MM.1S (cell line): ENCODE results near the gene SMIM34.
"Not testable (repeated sequence)": the region's sequence is repeated elsewhere in the genome, so short reads cannot be mapped to it uniquely, and the experiment has no call there.

Experiments
- DNase-seq: peaks from one replicate; pipeline ENCODE4 v3.0.0-alpha.2; 2015
- H2AFZ ChIP-seq: fragments of 300-600 bp; sonication (generic); 2 replicates; pipeline ENCODE4 v1.6.0; 2016; ENCODE audit warnings: antibody characterized with exemption, low read length
- H3F3A ChIP-seq: fragments of 300-600 bp; sonication (generic); 2 replicates; pipeline ENCODE4 v1.6.1; 2016; ENCODE audit warnings: mild to moderate bottlenecking, antibody characterized with exemption, low read length, moderate library complexity, mixed read lengths; ENCODE audit not compliant: insufficient read depth
- H3K27ac ChIP-seq: fragments of 300-600 bp; sonication (generic); 2 replicates; pipeline ENCODE4 v1.5.1; 2016; ENCODE audit warnings: mild to moderate bottlenecking, low read length
- H3K27me3 ChIP-seq: fragments of 300-600 bp; sonication (generic); replicated peaks from 2 replicates; pipeline ENCODE4 v1.6.0; 2016; ENCODE audit warnings: low read length; ENCODE audit not compliant: insufficient read depth
- H3K36me3 ChIP-seq: fragments of 300-600 bp; sonication (generic); replicated peaks from 2 replicates; pipeline ENCODE4 v1.6.1; 2016; ENCODE audit warnings: mild to moderate bottlenecking, low read length, mixed read lengths; ENCODE audit not compliant: insufficient read depth
- H3K4me1 ChIP-seq: fragments of 300-600 bp; sonication (generic); 2 replicates; pipeline ENCODE4 v1.6.1; 2016; ENCODE audit warnings: low read length, mixed read lengths
- H3K4me2 ChIP-seq: fragments of 300-600 bp; sonication (generic); 2 replicates; pipeline ENCODE4 v1.6.0; 2016; ENCODE audit warnings: low read depth, low read length
- H3K4me3 ChIP-seq: fragments of 300-600 bp; sonication (generic); 2 replicates; pipeline ENCODE4 v1.5.1; 2016; ENCODE audit warnings: low read length, mixed read lengths
- H3K79me2 ChIP-seq: fragments of 300-600 bp; sonication (generic); 2 replicates; pipeline ENCODE4 v1.6.1; 2016; ENCODE audit warnings: mixed run types, low read length, mixed read lengths
- H3K9ac ChIP-seq: fragments of 300-600 bp; sonication (generic); 2 replicates; pipeline ENCODE4 v1.6.1; 2016; ENCODE audit warnings: low read length, mixed read lengths
- H3K9me2 ChIP-seq: fragments of 300-600 bp; sonication (generic); replicated peaks from 2 replicates; pipeline ENCODE4 v1.6.1; 2016; ENCODE audit warnings: mild to moderate bottlenecking, low read length, mixed read lengths; ENCODE audit not compliant: insufficient read depth
- H3K9me3 ChIP-seq: fragments of 300-600 bp; sonication (generic); replicated peaks from 2 replicates; pipeline ENCODE4 v1.6.1; 2016; ENCODE audit warnings: mild to moderate bottlenecking, low read length, mixed read lengths; ENCODE audit not compliant: insufficient read depth
- H4K20me1 ChIP-seq: fragments of 300-600 bp; sonication (generic); 2 replicates; pipeline ENCODE4 v1.6.1; 2016; ENCODE audit warnings: mild to moderate bottlenecking, low read length, moderate library complexity, mixed read lengths; ENCODE audit not compliant: insufficient read depth

Gene SMIM34

GRCh38 chr21:34423805-34424204, at the start of gene SMIM34:
Gene SMIM34 (minus strand): TSS chr21:34423951. CDS start chr21:34423839, 112 bp downstream.
- H3K27me3 ChIP-seq, H3K4me2 ChIP-seq, H3K36me3 ChIP-seq, DNase-seq, H3K9me2 ChIP-seq, H3K9ac ChIP-seq, H3K4me3 ChIP-seq, H3K27ac ChIP-seq, H3K4me1 ChIP-seq, H3K9me3 ChIP-seq, H3K79me2 ChIP-seq, H2AFZ ChIP-seq, H3F3A ChIP-seq, H4K20me1 ChIP-seq: not testable (repeated sequence)

DNA sequence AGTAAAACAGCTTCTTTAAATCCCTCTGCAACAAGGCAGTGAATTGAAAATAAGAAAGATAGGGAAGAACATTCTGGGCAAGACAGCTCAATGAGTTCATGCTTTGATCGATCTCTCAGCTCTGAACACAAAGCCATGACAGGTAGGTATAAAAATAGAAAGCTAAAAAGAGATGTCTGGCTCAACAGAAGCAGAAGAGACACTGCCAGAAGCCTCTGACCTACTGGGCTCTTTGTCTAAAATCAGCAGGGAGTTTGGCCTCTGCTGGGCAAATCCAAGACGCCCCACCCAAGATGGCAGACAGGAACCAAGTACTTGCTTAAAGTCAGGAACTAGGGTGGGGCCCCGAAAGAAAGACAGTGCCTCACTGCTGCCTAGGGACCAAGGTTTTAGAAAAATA, 43.6 kb upstream of the SMIM34 start:
- H3K9ac ChIP-seq, H4K20me1 ChIP-seq, H3K4me3 ChIP-seq, H3K9me3 ChIP-seq, H3F3A ChIP-seq, H3K79me2 ChIP-seq, H3K27ac ChIP-seq, H3K9me2 ChIP-seq, H3K36me3 ChIP-seq, H3K27me3 ChIP-seq, H2AFZ ChIP-seq, H3K4me1 ChIP-seq, H3K4me2 ChIP-seq, DNase-seq: not testable (repeated sequence)

- not testable (repeated sequence) for DNase-seq, H3K36me3 ChIP-seq, H3K79me2 ChIP-seq, H3K27ac ChIP-seq, H3F3A ChIP-seq, H2AFZ ChIP-seq, H3K4me2 ChIP-seq, H3K9me2 ChIP-seq, H3K4me1 ChIP-seq, H3K9me3 ChIP-seq, H3K27me3 ChIP-seq, H4K20me1 ChIP-seq, H3K9ac ChIP-seq, H3K4me3 ChIP-seq
Observed at GRCh38 chr21:34459426-34459825, 35.7 kb upstream of the SMIM34 start.

- H3K27me3 ChIP-seq, H3K4me3 ChIP-seq, H3K4me1 ChIP-seq, H3K9me3 ChIP-seq, H3K36me3 ChIP-seq, H3K79me2 ChIP-seq, H3K27ac ChIP-seq, H3K9ac ChIP-seq, H3K4me2 ChIP-seq, DNase-seq, H3F3A ChIP-seq, H2AFZ ChIP-seq, H3K9me2 ChIP-seq, H4K20me1 ChIP-seq: not testable (repeated sequence)
Observed at GRCh38 chr21:34458266-34458665, 34.5 kb upstream of the SMIM34 start.

- not testable (repeated sequence) for H3K4me2 ChIP-seq, H4K20me1 ChIP-seq, H3F3A ChIP-seq, H3K9ac ChIP-seq, H3K9me2 ChIP-seq, H3K79me2 ChIP-seq, H3K4me3 ChIP-seq, H3K27ac ChIP-seq, H3K36me3 ChIP-seq, H3K27me3 ChIP-seq, H3K9me3 ChIP-seq, H3K4me1 ChIP-seq, DNase-seq, H2AFZ ChIP-seq
Observed at GRCh38 chr21:34456180-34456579, 32.4 kb upstream of the SMIM34 start.

- not testable (repeated sequence) for H3K36me3 ChIP-seq, H4K20me1 ChIP-seq, DNase-seq, H3F3A ChIP-seq, H3K9me3 ChIP-seq, H3K4me1 ChIP-seq, H3K79me2 ChIP-seq, H3K27me3 ChIP-seq, H3K9ac ChIP-seq, H3K9me2 ChIP-seq, H3K4me2 ChIP-seq, H3K4me3 ChIP-seq, H3K27ac ChIP-seq, H2AFZ ChIP-seq
Observed at GRCh38 chr21:34455628-34456027, 31.9 kb upstream of the SMIM34 start.

GRCh38 chr21:34447018-34447417, 23.3 kb upstream of the SMIM34 start:
- H3F3A ChIP-seq, H3K9ac ChIP-seq: not testable (repeated sequence)

DNA sequence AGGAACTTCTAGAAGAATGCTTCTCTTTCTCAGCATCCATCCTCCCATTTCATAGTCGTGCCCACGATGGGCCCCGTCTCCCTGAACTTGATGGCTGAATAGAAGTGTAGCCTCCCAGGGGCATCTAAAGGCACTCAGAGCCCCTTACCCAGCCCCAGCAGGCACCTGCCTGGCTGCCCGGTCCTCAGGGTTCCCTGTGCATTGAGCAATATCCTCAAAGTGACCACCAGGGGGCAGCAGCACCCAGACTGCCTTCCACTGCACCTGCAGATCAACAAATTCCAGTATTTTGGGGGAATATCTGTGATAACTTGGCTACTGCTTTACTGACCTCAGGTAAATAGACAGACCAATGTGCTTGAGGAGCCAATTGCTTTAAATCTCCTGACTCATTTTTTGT, 19.7 kb upstream of the SMIM34 start:
- H3K79me2 ChIP-seq, H4K20me1 ChIP-seq, H3K9ac ChIP-seq, H3K36me3 ChIP-seq, H3K9me2 ChIP-seq, H3F3A ChIP-seq, DNase-seq, H3K9me3 ChIP-seq, H3K4me1 ChIP-seq, H2AFZ ChIP-seq, H3K4me2 ChIP-seq, H3K27me3 ChIP-seq, H3K4me3 ChIP-seq, H3K27ac ChIP-seq: not testable (repeated sequence)

More at GRCh38 chr21:34447018-34447417, 23.3 kb upstream of the SMIM34 start:
- not testable (repeated sequence) for H3K9me2 ChIP-seq, H3K4me2 ChIP-seq, H3K4me3 ChIP-seq, H4K20me1 ChIP-seq, H3K36me3 ChIP-seq, H3K27me3 ChIP-seq, H3K4me1 ChIP-seq, H3K27ac ChIP-seq, H3K9me3 ChIP-seq, H2AFZ ChIP-seq, H3K79me2 ChIP-seq, DNase-seq
